T-cell (primary cell): Measurements from ENCODE around the gene TTI1. TPM values are rescaled to one million over a fixed set of nuclear protein-coding genes. Genes with fewer than 3 reads are reported as not detected.

Source experiments
- ATAC-seq, 4 experiments: fragments of 200-7000 bp in 3 of 4; fragments of 150-1000 bp in 1 of 4; cut with Tn5 transposase; replicated peaks in 1 of 4; 1 replicate in 3 of 4; 2 replicates in 1 of 4; pipeline ENCODE4 v1.10.0; 2021; ENCODE audit warnings: moderate library complexity in 3 of 4, mild to moderate bottlenecking in 2 of 4, moderate number of reproducible peaks in 1 of 4
- CTCF ChIA-PET, 2 donors: fragments of 300-600 bp; sonication (Branson Sonifier 250); formaldehyde crosslinking; loops; one replicate each; lab custom pipeline; 2022; ENCODE audit warnings: antibody characterized with exemption in 2 of 2; lab: Charles Lee
- POLR2A ChIA-PET, 2 donors: fragments of 300-600 bp; sonication (Branson Sonifier 250); formaldehyde crosslinking; loops; one replicate each; lab custom pipeline; 2022; ENCODE audit warnings: antibody characterized with exemption in 2 of 2; lab: Charles Lee
- DNase-seq, 35 experiments: peaks; one replicate each; pipeline versions ENCODE4 v3.0.0 to v3.0.0-alpha.2; 2013 to 2023
- H3K27ac ChIP-seq: one replicate; pipeline ENCODE4 v1.5.1; 2013; ENCODE audit warnings: low read length
- H3K27me3 ChIP-seq, 2 experiments: replicated peaks in 1 of 2; 1 replicate in 1 of 2; 2 replicates in 1 of 2; pipeline versions ENCODE4 v1.6.1 to v1.7.0; 2013; ENCODE audit warnings: low read length in 1 of 2, mixed read lengths in 1 of 2; ENCODE audit not compliant: control insufficient read depth in 2 of 2, insufficient read depth in 2 of 2; ENCODE audit errors: extremely low read depth in 1 of 2
- H3K36me3 ChIP-seq, 2 donors: 1 replicate in 1 of 2; 2 replicates in 1 of 2; pipeline versions ENCODE4 v1.6.1 to v1.7.0; 2013; ENCODE audit warnings: low read length in 1 of 2; ENCODE audit not compliant: control insufficient read depth in 2 of 2, insufficient read depth in 1 of 2; ENCODE audit errors: extremely low read depth in 1 of 2
- H3K4me1 ChIP-seq, 2 experiments: 1 replicate in 1 of 2; 2 replicates in 1 of 2; pipeline versions ENCODE4 v1.6.1 to v1.7.0; 2013; ENCODE audit warnings: low read length in 2 of 2, mixed read lengths in 1 of 2; ENCODE audit not compliant: insufficient read depth in 2 of 2, control insufficient read depth in 1 of 2; ENCODE audit errors: extremely low read depth in 1 of 2
- H3K4me3 ChIP-seq, 2 donors: 1 replicate in 1 of 2; 2 replicates in 1 of 2; pipeline versions ENCODE4 v1.5.1 to v1.7.0; 2013; ENCODE audit warnings: mild to moderate bottlenecking in 2 of 2, low read length in 1 of 2, moderate library complexity in 1 of 2; ENCODE audit not compliant: control insufficient read depth in 1 of 2; ENCODE audit errors: extremely low read depth in 1 of 2
- H3K9me3 ChIP-seq: 2 replicates; pipeline ENCODE4 v1.7.0; 2013
- H3K27ac Mint-ChIP-seq, 2 donors: one replicate each; pipeline ENCODE4 v1.8.0; 2020 to 2021; ENCODE audit warnings: mild to moderate bottlenecking in 2 of 2, mixed read lengths in 2 of 2
- H3K27me3 Mint-ChIP-seq, 2 donors: one replicate each; pipeline ENCODE4 v1.8.0; 2021 to 2022; ENCODE audit warnings: mixed read lengths in 2 of 2
- H3K36me3 Mint-ChIP-seq: one replicate; pipeline ENCODE4 v1.8.0; 2021; ENCODE audit warnings: mixed read lengths
- H3K4me1 Mint-ChIP-seq, 3 donors: one replicate each; pipeline ENCODE4 v1.8.0; 2020 to 2022; ENCODE audit warnings: mixed read lengths in 3 of 3, mild to moderate bottlenecking in 1 of 3
- H3K4me3 Mint-ChIP-seq, 3 donors: one replicate each; pipeline ENCODE4 v1.8.0; 2020 to 2022; ENCODE audit warnings: mild to moderate bottlenecking in 3 of 3, mixed read lengths in 3 of 3, moderate library complexity in 3 of 3
- H3K9me3 Mint-ChIP-seq, 3 donors: one replicate each; pipeline ENCODE4 v1.8.0; 2020 to 2022; ENCODE audit warnings: mixed read lengths in 3 of 3
- WGBS: methylation state at CpG from one replicate; pipeline ENCODE4 v1.1.5; 2013; ENCODE audit warnings: missing lambda C conversion rate; ENCODE audit not compliant: insufficient coverage; 5-methylcytosine and 5-hydroxymethylcytosine counted together
- total RNA-seq, 35 experiments: library from RNA in 6 of 35; stranded (reverse) in 6 of 35; fragments of 120-200 nt in 1 of 35; gene quantifications; one replicate each; pipeline versions ENCODE4 v1.2.1 to v1.2.4 and lab custom pipeline; 2013 to 2026

The TTI1 gene
- total RNA-seq (10 to 100 TPM; 17.8 to 27.6 (median 23.2) TPM), total RNA-seq (lab: John Stamatoyannopoulos, UW) (25.1 to 78.7 (median 46.5) reads per million in 29 experiments)
- total RNA-seq (2013), result 22.2 TPM

DNA sequence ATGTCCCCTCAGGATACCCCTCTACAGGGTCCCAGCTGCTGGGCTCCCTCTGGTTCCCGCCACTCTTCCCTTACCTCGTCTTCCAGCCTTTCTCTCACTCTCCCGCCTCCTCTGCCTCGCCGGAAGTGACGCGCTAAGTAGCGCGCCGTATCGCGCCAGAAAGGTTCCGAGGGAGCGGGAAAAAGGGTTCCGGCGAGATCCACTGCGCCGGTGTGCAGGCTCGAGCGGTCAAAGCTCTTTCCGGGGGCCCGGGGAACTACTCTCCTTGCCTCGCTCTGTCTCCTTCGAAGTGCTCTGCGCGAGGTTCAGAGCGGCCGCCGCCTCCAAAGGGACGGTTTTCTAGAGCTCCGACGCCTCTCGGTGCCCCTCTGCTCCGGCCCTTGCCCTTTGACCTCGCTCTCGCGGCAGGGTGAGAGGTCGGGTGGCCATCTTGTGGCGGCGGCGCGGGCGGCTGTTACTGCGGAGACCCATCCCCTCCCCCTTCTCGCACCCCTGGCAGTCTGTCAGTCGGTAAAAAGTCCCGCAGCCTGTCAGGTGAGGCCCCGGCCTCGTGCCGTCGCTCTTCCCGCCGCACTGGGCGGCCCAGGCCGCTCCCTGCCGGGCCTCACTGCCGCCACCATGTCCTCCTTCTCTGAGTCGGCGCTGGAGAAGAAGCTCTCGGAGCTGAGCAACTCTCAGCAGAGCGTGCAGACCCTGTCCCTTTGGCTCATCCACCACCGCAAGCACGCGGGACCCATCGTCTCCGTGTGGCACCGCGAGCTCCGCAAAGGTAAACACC lies at the start of gene TTI1, which contains the start of gene RPRD1B:
TSS of gene TTI1 (minus strand) at position 127 of the 778 bp plus-strand sequence. CDS start 19,640 bp downstream, outside the sequence.
TSS of gene RPRD1B (plus strand) at position 417 of the 778 bp plus-strand sequence. CDS start at position 619, 202 bp downstream.
- no peaks in the 10 kb centered on the region for H3K27me3 ChIP-seq
- Mint-ChIP-seq H3K4me1 (peaks cover 78 to 82% (median 81%) of the 10 kb centered on the region in 3 donors), H3K27ac (peak within 1 kb of the TSS; percentile 97 to 99), H3K4me3 (peak within 1 kb of the TSS; percentile 94 to 95 (median 95)), H3K27me3 (no peaks in the 10 kb centered on the region), H3K9me3 (no peaks in the 10 kb centered on the region), H3K36me3 (peaks cover 17% of the 10 kb centered on the region)
- whole genome bisulfite sequencing, result under 1% methylated on average over 68 of the region's 69 CpGs
- DNase-seq, result peak; percentile 81 to 93 (median 87)
- H3K27ac ChIP-seq, result peak within 1 kb of the TSS; percentile 92
- ChIA-PET POLR2A (interaction anchor here (0.5 to 0.9 kb wide), 2 partner anchors 439 to 662 kb away, joined by 3 to 6 read pairs; partner anchors contain the start of gene RALGAPB (in 1 of the 2)), CTCF (interaction anchor here in 1 of 2 donors (0.7 to 1.3 kb wide), 4 partner anchors 13 to 40 kb away, joined by 3 to 4 read pairs (median 4); no protein-coding TSS in a partner anchor)
- no peaks in the 10 kb centered on the region for H3K9me3 ChIP-seq
- H3K4me3 ChIP-seq, result peak within 1 kb of the TSS; percentile 84 to 91
- peak; percentile 85 to 88 (median 86) for ATAC-seq
- H3K4me1 ChIP-seq, result peaks cover 28 to 29% of the 10 kb centered on the region in 2 experiments
- H3K36me3 ChIP-seq, result no peaks in the 10 kb centered on the region

- no peak overlapping the region for H3K4me3 ChIP-seq
- ATAC-seq (no peak), DNase-seq (no peak)
- no peak overlapping the region for H3K27ac ChIP-seq
- Mint-ChIP-seq H3K27me3 (no peaks in the 10 kb centered on the region), H3K4me1 (peaks cover 19 to 22% (median 22%) of the 10 kb centered on the region in 3 donors), H3K9me3 (peaks cover 0 to 6% (median 0%) of the 10 kb centered on the region in 3 donors), H3K36me3 (peaks cover 77% of the 10 kb centered on the region), H3K4me3 (no peak overlapping the region), H3K27ac (no peak overlapping the region)
- H3K27me3 ChIP-seq, result no peaks in the 10 kb centered on the region
- H3K4me1 ChIP-seq, result no peaks in the 10 kb centered on the region
- ChIA-PET CTCF (no interaction called here), POLR2A (interaction anchor here in 1 of 2 donors (0.6 kb wide), 1 partner anchor 34 kb away, joined by 8 read pairs; no protein-coding TSS in a partner anchor)
- H3K36me3 ChIP-seq, result peaks cover 8 to 68% of the 10 kb centered on the region in 2 donors
- H3K9me3 ChIP-seq, result no peaks in the 10 kb centered on the region
Observed at GRCh38 chr20:38082894-38083293, 49.6 kb upstream of the TTI1 start.

DNA sequence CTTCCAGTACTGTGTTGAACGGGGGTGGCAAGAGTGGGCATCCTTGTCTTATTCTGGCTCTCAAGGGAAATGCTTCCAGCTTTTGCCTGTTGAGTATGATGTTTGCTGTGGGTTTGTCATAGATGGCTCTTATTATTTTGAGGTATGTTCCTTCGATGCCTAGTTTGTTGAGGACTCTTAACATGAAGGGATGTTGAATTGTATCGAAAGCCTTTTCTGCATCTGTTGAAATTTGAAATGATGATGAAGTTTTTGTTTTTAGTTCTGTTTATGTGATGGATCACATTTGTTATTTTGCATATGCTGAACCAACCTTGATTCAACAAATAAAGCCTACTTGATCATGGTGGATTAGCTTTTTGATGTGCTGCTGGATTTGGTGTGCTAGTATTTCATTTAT lies 48.3 kb upstream of the TTI1 start:
- H3K4me1 Mint-ChIP-seq, result peaks cover 19 to 25% (median 22%) of the 10 kb centered on the region in 3 donors
- Histone ChIP-seq H3K36me3 (peaks cover 6 to 63% of the 10 kb centered on the region in 2 donors), H3K4me1 (no peaks in the 10 kb centered on the region), H3K27ac (no peak overlapping the region), H3K9me3 (no peaks in the 10 kb centered on the region), H3K4me3 (no peak overlapping the region), H3K27me3 (no peaks in the 10 kb centered on the region)
- H3K27me3 Mint-ChIP-seq, result no peaks in the 10 kb centered on the region
- no peak overlapping the region for H3K4me3 Mint-ChIP-seq
- WGBS, result 76% methylated on average over 3 of the region's 3 CpGs
- CTCF ChIA-PET, result no interaction called here
- DNase-seq (no peak), ATAC-seq (no peak)
- peak overlapping the region in 1 of 2 donors; percentile 41 for H3K27ac Mint-ChIP-seq
- POLR2A ChIA-PET, result interaction anchor here in 1 of 2 donors (0.6 kb wide), 1 partner anchor 13 kb away, joined by 5 read pairs; no protein-coding TSS in a partner anchor
- H3K36me3 Mint-ChIP-seq, result peaks cover 74% of the 10 kb centered on the region
- H3K9me3 Mint-ChIP-seq, result peaks cover 0 to 6% (median 0%) of the 10 kb centered on the region in 3 donors

GRCh38 chr20:38079353-38079752 lies 46.1 kb upstream of the TTI1 start:
- Histone ChIP-seq H3K36me3 (peaks cover 6 to 42% of the 10 kb centered on the region in 2 donors), H3K9me3 (no peaks in the 10 kb centered on the region), H3K27me3 (no peaks in the 10 kb centered on the region), H3K27ac (no peak overlapping the region), H3K4me1 (no peaks in the 10 kb centered on the region), H3K4me3 (no peak overlapping the region)
- Mint-ChIP-seq H3K4me3 (no peak overlapping the region), H3K27ac (no peak overlapping the region), H3K9me3 (peaks cover 0 to 6% (median 0%) of the 10 kb centered on the region in 3 donors), H3K36me3 (peaks cover 55% of the 10 kb centered on the region), H3K27me3 (no peaks in the 10 kb centered on the region), H3K4me1 (peaks cover 22 to 30% (median 24%) of the 10 kb centered on the region in 3 donors)
- ChIA-PET POLR2A (no interaction called here), CTCF (no interaction called here)
- 100% methylated on average over 1 of the region's 3 CpGs for WGBS
- DNase-seq (no peak), ATAC-seq (no peak)

DNA sequence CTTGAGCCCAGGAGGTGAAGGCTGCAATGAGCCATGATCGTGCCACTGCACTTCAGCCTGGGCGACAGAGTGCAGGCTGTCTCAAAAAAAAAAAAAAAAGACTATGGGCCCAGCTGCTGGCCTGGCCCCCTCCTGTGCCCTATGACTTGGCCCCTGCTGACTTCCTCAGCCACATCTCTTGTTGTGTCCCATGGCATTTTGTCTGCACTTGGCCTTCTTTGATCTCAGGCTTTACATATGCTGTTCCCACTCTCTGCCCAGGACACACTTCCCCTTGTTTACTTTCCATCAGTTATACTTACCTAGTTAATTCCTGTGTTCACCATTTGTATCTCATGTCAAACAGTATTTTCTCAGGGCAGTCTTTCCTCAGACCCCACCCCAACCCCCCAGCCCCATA lies 44.8 kb upstream of the TTI1 start:
- ATAC-seq, result no peak
- CTCF ChIA-PET, result interaction anchor here in 1 of 2 donors (1.1 kb wide), 1 partner anchor 8 kb away, joined by 5 read pairs; no protein-coding TSS in a partner anchor
- peaks cover 9 to 35% of the 10 kb centered on the region in 2 donors for H3K36me3 ChIP-seq

GRCh38 chr20:38076548-38076947 lies 43.3 kb upstream of the TTI1 start:
- no peak for ATAC-seq

More for the DNA sequence above, 44.8 kb upstream of the TTI1 start:
- no peak for DNase-seq
- H3K9me3 Mint-ChIP-seq, result peaks cover 0 to 6% (median 0%) of the 10 kb centered on the region in 3 donors
- H3K27me3 Mint-ChIP-seq, result no peaks in the 10 kb centered on the region
- Histone ChIP-seq H3K4me3 (no peak overlapping the region), H3K4me1 (no peaks in the 10 kb centered on the region), H3K27me3 (no peaks in the 10 kb centered on the region), H3K27ac (no peak overlapping the region), H3K9me3 (no peaks in the 10 kb centered on the region)
- peaks cover 51% of the 10 kb centered on the region for H3K36me3 Mint-ChIP-seq
- no peak overlapping the region for H3K4me3 Mint-ChIP-seq
- POLR2A ChIA-PET, result interaction anchor here in 1 of 2 donors (0.5 kb wide), 1 partner anchor 986 kb away, joined by 3 read pairs; no protein-coding TSS in a partner anchor
- H3K4me1 Mint-ChIP-seq, result peaks cover 26 to 39% (median 32%) of the 10 kb centered on the region in 3 donors
- 100% methylated on average over 2 of the region's 2 CpGs for WGBS
- no peak overlapping the region for H3K27ac Mint-ChIP-seq

More at GRCh38 chr20:38076548-38076947, 43.3 kb upstream of the TTI1 start:
- Mint-ChIP-seq H3K4me3 (no peak overlapping the region), H3K36me3 (peaks cover 58% of the 10 kb centered on the region), H3K9me3 (peaks cover 0 to 6% (median 0%) of the 10 kb centered on the region in 3 donors), H3K27me3 (no peaks in the 10 kb centered on the region), H3K27ac (no peak overlapping the region), H3K4me1 (peaks cover 29 to 38% (median 36%) of the 10 kb centered on the region in 3 donors)
- ChIA-PET CTCF (interaction anchor here in 1 of 2 donors (0.6 kb wide), 1 partner anchor 69 kb away, joined by 6 read pairs; no protein-coding TSS in a partner anchor), POLR2A (no interaction called here)
- DNase-seq, result no peak
- no peaks in the 10 kb centered on the region for H3K9me3 ChIP-seq
- H3K4me3 ChIP-seq, result no peak overlapping the region
- H3K27me3 ChIP-seq, result no peaks in the 10 kb centered on the region
- H3K36me3 ChIP-seq, result peaks cover 9 to 37% of the 10 kb centered on the region in 2 donors
- H3K4me1 ChIP-seq, result no peaks in the 10 kb centered on the region
- H3K27ac ChIP-seq, result no peak overlapping the region
